IMR-90 (cell line): ENCODE data around the gene STAM2. TPM values are rescaled to one million over a fixed set of nuclear protein-coding genes. Genes with fewer than 3 reads are reported as not detected.
"Not testable (repeated sequence)": the region's sequence is repeated elsewhere in the genome, so short reads cannot be mapped to it uniquely, and the experiment has no call there.

Experiments
- ATAC-seq: fragments of 200-7000 bp; cut with Tn5 transposase; 2 replicates; pipeline ENCODE4 v1.9.1; 2020; ENCODE audit warnings: low read depth, mild to moderate bottlenecking, moderate library complexity
- BruUV-seq: library from RNA; stranded (reverse); fragments of 400-500 nt; replicated peaks from 2 replicates; lab custom pipeline; 2021; lab: Mats Ljungman, UMichigan
- CTCF ChIA-PET: fragments of 300-600 bp; formaldehyde crosslinking; extraction: SDS; loops from one replicate; lab custom pipeline; 2021; ENCODE audit warnings: antibody characterized with exemption; lab: Yijun Ruan, JAX
- POLR2A ChIA-PET: fragments of 300-600 bp; sonication (Branson Sonifier 250); formaldehyde crosslinking; loops from one replicate; lab custom pipeline; 2022; ENCODE audit warnings: antibody characterized with exemption; ENCODE audit not compliant: unreplicated experiment; lab: Charles Lee
- DNase-seq: peaks from one replicate; pipeline ENCODE4 v3.0.0; 2013
- H2AFZ ChIP-seq: replicated peaks from 2 replicates; pipeline ENCODE3; 2013; ENCODE audit warnings: low read length, mild to moderate bottlenecking; ENCODE audit not compliant: poor library complexity
- H2AK5ac ChIP-seq: 2 replicates; pipeline ENCODE4 v1.6.1; 2013; ENCODE audit warnings: low read depth, low read length, inconsistent platforms
- H2AK9ac ChIP-seq: replicated peaks from 2 replicates; pipeline ENCODE3; 2013; ENCODE audit warnings: mild to moderate bottlenecking, low read depth, low read length, moderate library complexity; ENCODE audit not compliant: poor library complexity
- H2BK120ac ChIP-seq: 2 replicates; pipeline ENCODE4 v1.6.1; 2013; ENCODE audit warnings: low read depth, low read length, inconsistent platforms
- H2BK15ac ChIP-seq: 3 replicates; pipeline ENCODE4 v1.6.1; 2013; ENCODE audit warnings: low read depth, low read length, inconsistent platforms
- H2BK20ac ChIP-seq: 2 replicates; pipeline ENCODE4 v1.6.1; 2013; ENCODE audit warnings: low read depth, mild to moderate bottlenecking, inconsistent platforms, low read length, moderate library complexity
- H2BK5ac ChIP-seq: 2 replicates; pipeline ENCODE4 v1.6.1; 2013; ENCODE audit warnings: mild to moderate bottlenecking, low read depth, low read length, inconsistent platforms; ENCODE audit not compliant: poor library complexity, severe bottlenecking
- H3K14ac ChIP-seq: replicated peaks from 2 replicates; pipeline ENCODE4 v1.6.1; 2013; ENCODE audit warnings: low read depth, low read length, inconsistent platforms
- H3K18ac ChIP-seq: 2 replicates; pipeline ENCODE4 v1.6.1; 2013; ENCODE audit warnings: low read depth, low read length, control low read depth
- H3K23ac ChIP-seq: 2 replicates; pipeline ENCODE4 v1.6.1; 2013; ENCODE audit warnings: low read depth, low read length, inconsistent platforms
- H3K27ac ChIP-seq: 2 replicates; pipeline ENCODE4 v1.5.1; 2013; ENCODE audit warnings: mild to moderate bottlenecking, control low read depth, low read length; ENCODE audit not compliant: insufficient read depth
- H3K27me3 ChIP-seq: 2 replicates; pipeline ENCODE4 v1.6.1; 2013; ENCODE audit warnings: low read length; ENCODE audit not compliant: control insufficient read depth, insufficient read depth
- H3K36me3 ChIP-seq: 2 replicates; pipeline ENCODE4 v1.6.1; 2013; ENCODE audit warnings: low read length, mixed read lengths; ENCODE audit not compliant: control insufficient read depth, insufficient read depth
- H3K4ac ChIP-seq: 2 replicates; pipeline ENCODE4 v1.6.1; 2013; ENCODE audit warnings: low read depth, low read length, inconsistent platforms
- H3K4me1 ChIP-seq: 2 replicates; pipeline ENCODE4 v1.6.1; 2013; ENCODE audit warnings: low read length, mixed read lengths; ENCODE audit not compliant: control insufficient read depth, insufficient read depth
- H3K4me2 ChIP-seq: 2 replicates; pipeline ENCODE4 v1.6.1; 2013; ENCODE audit warnings: low read depth, mild to moderate bottlenecking, control low read depth, low read length, moderate library complexity
- H3K4me3 ChIP-seq: 2 replicates; pipeline ENCODE4 v1.5.1; 2013; ENCODE audit warnings: low read depth, mild to moderate bottlenecking, control low read depth, low read length, moderate library complexity; ENCODE audit not compliant: insufficient read depth
- H3K56ac ChIP-seq: 2 replicates; pipeline ENCODE4 v1.6.1; 2013; ENCODE audit warnings: low read length, inconsistent platforms; ENCODE audit not compliant: insufficient read depth; ENCODE audit errors: extremely low read depth
- H3K79me1 ChIP-seq, 2 experiments: 2 replicates each; pipeline ENCODE4 v1.6.1; 2013; ENCODE audit warnings: low read length in 2 of 2, inconsistent platforms in 1 of 2, low read depth in 1 of 2
- H3K9ac ChIP-seq: 2 replicates; pipeline ENCODE4 v1.6.1; 2013; ENCODE audit warnings: low read depth, low read length, control low read depth
- H3K9me1 ChIP-seq: 2 replicates; pipeline ENCODE4 v1.6.1; 2013; ENCODE audit warnings: low read length, inconsistent platforms; ENCODE audit not compliant: insufficient read depth
- H3K9me3 ChIP-seq: 2 replicates; pipeline ENCODE4 v1.6.1; 2013; ENCODE audit warnings: low read length; ENCODE audit not compliant: control insufficient read depth, insufficient read depth
- H4K20me1 ChIP-seq: 2 replicates; pipeline ENCODE4 v1.6.1; 2013; ENCODE audit warnings: low read length, inconsistent platforms; ENCODE audit not compliant: insufficient read depth
- H4K5ac ChIP-seq: 2 replicates; pipeline ENCODE4 v1.6.1; 2013; ENCODE audit warnings: mild to moderate bottlenecking, low read depth, low read length, control low read depth
- H4K8ac ChIP-seq, 2 experiments: 2 replicates each; pipeline ENCODE4 v1.6.1; 2013; ENCODE audit warnings: low read depth in 2 of 2, low read length in 2 of 2, control low read depth in 1 of 2, inconsistent platforms in 1 of 2
- H4K91ac ChIP-seq: 2 replicates; pipeline ENCODE4 v1.6.1; 2013; ENCODE audit warnings: low read depth, low read length, inconsistent platforms; ENCODE audit not compliant: insufficient read depth
- WGBS, 2 experiments: methylation state at CpG; one replicate each; pipeline versions ENCODE4 v1.1.5 to v1.1.7; 2013; ENCODE audit warnings: missing lambda C conversion rate in 2 of 2; ENCODE audit not compliant: insufficient read length in 1 of 2; ENCODE audit errors: extremely low coverage in 2 of 2; 5-methylcytosine and 5-hydroxymethylcytosine counted together
- dilution Hi-C: fragments of 300-500 bp; cut with HindIII; formaldehyde crosslinking; loops from one replicate; pipeline ENCODE4 v1.14.3; 2018; ENCODE audit warnings: low sequenced_read_pairs; ENCODE audit not compliant: unreplicated experiment
- in situ Hi-C: fragments of 300-500 bp; cut with MboI; formaldehyde crosslinking; loops from 3 replicates; pipeline ENCODE4 v1.14.3; 2019; ENCODE audit warnings: low sequenced_read_pairs, inconsistent platforms, mixed read lengths
- intact Hi-C: fragments of 100-400 bp; cut with micrococcal nuclease; formaldehyde crosslinking; loops from 2 replicates; pipeline ENCODE4 v1.10.0; 2022
- polyA plus RNA-seq, 3 experiments: library from polyadenylated mRNA; depleted of rRNA; stranded (reverse); fragments of >200 nt; gene quantifications; 2 replicates each; pipeline ENCODE4 v1.2.3, GENCODE V29; 2012; ENCODE audit warnings: low replicate concordance in 1 of 3
- total RNA-seq: library from RNA; depleted of rRNA; stranded (reverse); fragments of >200 nt; gene quantifications from 2 replicates; pipeline ENCODE4 v1.2.3, GENCODE V29; 2012

STAM2 gene
- total and polyA plus RNA-seq, 2 of the 4 experiments (the other 2 are of a cell fraction) = 12.5 to 29.2 TPM

GRCh38 chr2:152172201-152172785 lies 3.3 kb downstream of the STAM2 start:
- intact Hi-C loops, H3K14ac ChIP-seq, H3K9me1 ChIP-seq, in situ Hi-C loops, H2AK5ac ChIP-seq, H3K9me3 ChIP-seq, H3K56ac ChIP-seq, H3K4me1 ChIP-seq, H3K4me3 ChIP-seq, dilution Hi-C loops, H2AK9ac ChIP-seq, H4K5ac ChIP-seq, H2BK120ac ChIP-seq, H3K9ac ChIP-seq, H3K18ac ChIP-seq, H4K91ac ChIP-seq, H3K36me3 ChIP-seq, H3K4ac ChIP-seq, CTCF ChIA-PET, ATAC-seq, H2AFZ ChIP-seq, H2BK20ac ChIP-seq, H3K4me2 ChIP-seq, H2BK15ac ChIP-seq, H2BK5ac ChIP-seq, H3K27me3 ChIP-seq, POLR2A ChIA-PET, BruUV-seq, H4K8ac ChIP-seq, H3K27ac ChIP-seq, DNase-seq, H3K23ac ChIP-seq: not testable (repeated sequence)
- peaks cover 25% of the 10 kb centered on the region for H4K20me1 ChIP-seq
- WGBS, 2 experiments = no CpG with 5 or more reads among the region's 5 CpGs
- peaks cover 6 to 54% of the 10 kb centered on the region in 2 experiments; a peak in 2 of 4 replicates for H3K79me1 ChIP-seq
